ENCODE results near the gene TMEM131.
"Not testable (repeated sequence)": the region's sequence is repeated elsewhere in the genome, so short reads cannot be mapped to it uniquely, and the experiment has no call there.

TMEM131 gene

DNA sequence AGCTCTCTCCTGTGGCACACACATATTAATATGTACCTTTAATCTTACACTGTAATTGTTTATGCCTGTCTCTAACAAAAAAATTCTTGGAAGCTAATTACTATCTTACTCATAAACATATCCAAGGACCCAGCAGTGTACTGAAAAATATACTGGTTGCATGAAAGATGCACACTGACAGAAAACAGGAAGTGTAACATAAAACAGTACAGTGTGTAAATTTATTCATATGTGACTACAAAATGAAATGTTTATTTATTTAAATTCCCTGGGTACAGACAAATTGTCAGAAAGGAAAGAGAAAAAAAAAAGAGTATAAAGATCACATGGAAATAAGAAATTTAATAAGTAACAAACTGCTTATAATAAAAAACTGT, 28.5 kb downstream of the TMEM131 start:
- peaks cover 4% of the 10 kb centered on the region for H3K4me1 ChIP-seq (ENCODE audit: control insufficient read depth, insufficient read depth, low read length)
- no peaks in the 10 kb centered on the region for H3K9me3 ChIP-seq (ENCODE audit: control insufficient read depth, insufficient read depth, low read depth, low read length)
- no peaks in the 10 kb centered on the region for H3K36me3 ChIP-seq (ENCODE audit: control insufficient read depth, insufficient read depth, low read length)

DNA sequence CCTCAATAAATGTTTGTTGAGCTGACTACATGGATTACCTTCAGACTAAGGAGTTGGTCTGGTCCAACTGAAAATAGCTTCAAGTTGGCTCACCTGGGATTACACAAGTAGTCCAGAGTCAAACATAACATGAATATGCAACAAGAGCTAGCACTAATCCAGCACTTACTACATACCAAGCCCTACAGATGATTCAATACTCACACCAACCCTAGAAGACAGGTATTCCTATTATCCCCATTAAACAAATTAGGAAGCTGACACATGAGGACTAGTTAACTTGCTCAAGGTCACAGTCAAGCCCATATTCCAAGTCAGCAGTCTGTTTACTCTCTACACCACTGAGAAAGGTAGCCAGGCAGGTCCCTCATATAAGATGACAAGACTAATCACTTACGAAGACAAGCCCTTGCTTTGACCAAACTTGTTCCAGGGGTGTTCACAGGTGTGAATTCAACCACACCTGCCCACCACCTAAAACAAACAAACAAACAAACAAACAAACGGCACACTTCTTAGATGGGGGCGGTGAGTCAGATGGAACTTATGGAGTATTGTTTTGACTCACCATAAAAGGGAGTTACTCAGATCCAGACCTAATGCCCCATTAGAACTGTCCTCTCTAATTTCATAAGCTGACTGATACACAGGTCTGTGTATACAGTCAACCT, 29.1 kb downstream of the TMEM131 start:
- Histone ChIP-seq H3K27ac (ENCODE audit: low read depth, low read length) (no peak overlapping the region), H3K36me3 (ENCODE audit: control insufficient read depth, insufficient read depth, low read length) (no peaks in the 10 kb centered on the region), H3K27me3 (ENCODE audit: control insufficient read depth, insufficient read depth, low read length) (no peaks in the 10 kb centered on the region), H3K9me3 (ENCODE audit: control insufficient read depth, insufficient read depth, low read depth, low read length) (no peaks in the 10 kb centered on the region), H3K9ac (ENCODE audit: low read length) (no peak overlapping the region), H3K4me1 (ENCODE audit: control insufficient read depth, insufficient read depth, low read length) (peaks cover 4% of the 10 kb centered on the region), H3K4me3 (ENCODE audit: low read depth, low read length) (no peak overlapping the region)

More for the DNA sequence above, 28.5 kb downstream of the TMEM131 start:
- Histone ChIP-seq H3K27ac (ENCODE audit: low read depth, low read length) (no peak overlapping the region), H3K9ac (ENCODE audit: low read length) (no peak overlapping the region), H3K4me3 (ENCODE audit: low read depth, low read length) (no peak overlapping the region), H3K27me3 (ENCODE audit: control insufficient read depth, insufficient read depth, low read length) (no peaks in the 10 kb centered on the region)

DNA sequence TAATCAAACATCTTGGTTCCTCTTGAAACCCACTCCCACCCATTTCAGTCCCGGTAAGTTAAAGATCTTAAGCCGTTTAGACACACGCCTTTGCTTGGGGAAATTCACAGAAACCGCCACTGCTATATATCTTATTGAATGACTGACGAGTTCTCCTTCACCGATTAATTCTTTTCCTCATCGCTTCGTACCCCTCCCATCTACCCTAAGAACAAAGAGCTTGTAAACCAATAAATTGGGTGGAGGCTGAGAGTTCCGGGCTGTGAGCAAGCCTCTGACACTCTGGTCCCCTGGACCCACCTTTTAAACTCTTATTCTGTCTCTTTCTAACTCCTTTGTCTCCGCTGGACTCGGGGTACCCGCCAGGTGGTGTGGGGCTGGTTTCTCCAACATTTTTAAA, 30.6 kb downstream of the TMEM131 start:
- peaks cover 4% of the 10 kb centered on the region for H3K4me1 ChIP-seq (ENCODE audit: control insufficient read depth, insufficient read depth, low read length)
- H3K27ac ChIP-seq (ENCODE audit: low read depth, low read length), result no peak overlapping the region
- H3K9ac ChIP-seq (ENCODE audit: low read length), result no peak overlapping the region
- H3K27me3 ChIP-seq (ENCODE audit: control insufficient read depth, insufficient read depth, low read length), result no peaks in the 10 kb centered on the region
- H3K9me3 ChIP-seq (ENCODE audit: control insufficient read depth, insufficient read depth, low read depth, low read length), result no peaks in the 10 kb centered on the region
- no peak overlapping the region for H3K4me3 ChIP-seq (ENCODE audit: low read depth, low read length)
- no peaks in the 10 kb centered on the region for H3K36me3 ChIP-seq (ENCODE audit: control insufficient read depth, insufficient read depth, low read length)

DNA sequence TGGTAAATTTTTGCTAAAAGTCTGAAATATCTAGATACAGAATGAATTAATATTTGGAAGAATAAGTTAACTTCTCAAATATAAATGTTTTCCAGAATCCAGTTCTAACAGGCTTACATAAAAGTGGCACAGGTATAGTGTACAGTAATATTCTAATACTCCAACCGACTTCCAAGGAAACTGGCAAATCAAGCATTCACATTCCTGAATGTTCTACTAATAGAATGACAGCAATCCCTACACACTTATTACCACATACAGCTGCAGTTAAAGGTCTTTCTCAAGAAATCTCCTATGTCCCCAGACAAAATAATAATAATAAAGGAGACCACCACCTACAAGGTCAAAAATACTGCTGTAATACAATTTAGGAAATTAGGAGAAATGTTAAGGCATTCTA, 31.9 kb downstream of the TMEM131 start:
- Histone ChIP-seq H3K9me3 (ENCODE audit: control insufficient read depth, insufficient read depth, low read depth, low read length) (no peaks in the 10 kb centered on the region), H3K27ac (ENCODE audit: low read depth, low read length) (no peak overlapping the region), H3K4me1 (ENCODE audit: control insufficient read depth, insufficient read depth, low read length) (peaks cover 4% of the 10 kb centered on the region), H3K4me3 (ENCODE audit: low read depth, low read length) (no peak overlapping the region), H3K36me3 (ENCODE audit: control insufficient read depth, insufficient read depth, low read length) (no peaks in the 10 kb centered on the region), H3K27me3 (ENCODE audit: control insufficient read depth, insufficient read depth, low read length) (no peaks in the 10 kb centered on the region), H3K9ac (ENCODE audit: low read length) (no peak overlapping the region)

DNA sequence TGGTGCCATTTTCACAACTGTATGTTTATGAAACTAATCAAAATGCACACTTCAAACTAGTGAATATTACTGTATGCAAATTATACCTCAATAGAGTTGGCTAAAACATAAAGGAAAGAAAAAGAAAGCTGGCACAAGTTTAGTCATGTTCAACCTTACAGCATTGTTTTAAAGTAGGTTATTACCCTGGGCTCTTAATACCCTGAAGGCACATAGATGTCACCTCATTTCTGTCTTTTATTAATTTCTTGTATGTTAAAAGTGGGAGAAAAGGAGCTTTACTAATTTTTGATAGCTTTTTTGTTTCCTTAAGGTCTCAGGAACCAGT, 32.7 kb downstream of the TMEM131 start:
- no peak overlapping the region for H3K9ac ChIP-seq (ENCODE audit: low read length)
- no peak overlapping the region for H3K4me3 ChIP-seq (ENCODE audit: low read depth, low read length)
- H3K4me1 ChIP-seq (ENCODE audit: control insufficient read depth, insufficient read depth, low read length), result peaks cover 5% of the 10 kb centered on the region
- no peak overlapping the region for H3K27ac ChIP-seq (ENCODE audit: low read depth, low read length)
- no peaks in the 10 kb centered on the region for H3K9me3 ChIP-seq (ENCODE audit: control insufficient read depth, insufficient read depth, low read depth, low read length)
- H3K36me3 ChIP-seq (ENCODE audit: control insufficient read depth, insufficient read depth, low read length), result no peaks in the 10 kb centered on the region
- no peaks in the 10 kb centered on the region for H3K27me3 ChIP-seq (ENCODE audit: control insufficient read depth, insufficient read depth, low read length)

DNA sequence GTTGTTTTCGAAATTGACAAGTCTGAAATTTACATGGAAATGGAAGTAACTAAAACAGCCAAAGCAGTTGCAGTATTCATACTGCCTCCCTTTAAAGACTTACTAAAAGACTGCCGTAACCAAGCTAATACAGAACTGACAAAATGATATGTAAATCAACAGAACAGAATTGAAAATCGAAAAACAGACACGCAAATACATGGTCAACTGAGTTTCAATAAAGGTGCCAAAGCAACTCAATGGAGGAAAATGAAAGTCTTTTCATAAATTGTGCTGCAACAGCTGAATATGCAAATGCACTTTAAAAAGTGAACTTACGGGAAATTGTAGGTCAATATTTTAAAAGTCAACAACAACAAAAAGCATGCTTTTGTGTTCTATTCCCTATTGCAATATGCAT, 34.2 kb downstream of the TMEM131 start:
- Histone ChIP-seq H3K9ac (ENCODE audit: low read length) (no peak overlapping the region), H3K36me3 (ENCODE audit: control insufficient read depth, insufficient read depth, low read length) (no peaks in the 10 kb centered on the region), H3K9me3 (ENCODE audit: control insufficient read depth, insufficient read depth, low read depth, low read length) (no peaks in the 10 kb centered on the region), H3K4me1 (ENCODE audit: control insufficient read depth, insufficient read depth, low read length) (peaks cover 8% of the 10 kb centered on the region), H3K27me3 (ENCODE audit: control insufficient read depth, insufficient read depth, low read length) (no peaks in the 10 kb centered on the region), H3K27ac (ENCODE audit: low read depth, low read length) (no peak overlapping the region), H3K4me3 (ENCODE audit: low read depth, low read length) (no peak overlapping the region)

DNA sequence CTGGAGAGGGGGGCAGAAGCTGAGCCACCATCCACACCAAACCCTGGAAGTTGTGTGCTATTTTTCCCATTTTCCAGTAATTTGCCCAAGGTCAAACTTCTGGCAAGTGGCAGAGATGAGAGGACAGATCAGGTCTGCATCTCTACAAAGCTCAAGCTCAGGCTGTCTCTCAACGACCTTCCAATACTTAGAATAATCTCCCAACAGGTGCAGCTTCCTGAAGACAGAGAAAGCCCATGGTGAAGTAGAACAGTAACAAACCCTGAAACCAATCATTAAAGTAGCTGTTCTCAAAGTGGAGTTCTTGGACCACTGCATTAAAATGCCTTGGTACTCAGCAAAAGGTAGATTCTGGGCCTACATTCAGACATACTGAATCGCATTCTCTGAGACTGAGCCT, 37.6 kb downstream of the TMEM131 start:
- no peaks in the 10 kb centered on the region for H3K36me3 ChIP-seq (ENCODE audit: control insufficient read depth, insufficient read depth, low read length)
- no peak overlapping the region for H3K27ac ChIP-seq (ENCODE audit: low read depth, low read length)
- H3K9ac ChIP-seq (ENCODE audit: low read length), result no peak overlapping the region
- no peaks in the 10 kb centered on the region for H3K9me3 ChIP-seq (ENCODE audit: control insufficient read depth, insufficient read depth, low read depth, low read length)
- H3K27me3 ChIP-seq (ENCODE audit: control insufficient read depth, insufficient read depth, low read length), result no peaks in the 10 kb centered on the region
- peaks cover 5% of the 10 kb centered on the region; the same call in 1 of the 2 replicates for H3K4me1 ChIP-seq (ENCODE audit: control insufficient read depth, insufficient read depth, low read length)
- H3K4me3 ChIP-seq (ENCODE audit: low read depth, low read length), result no peak overlapping the region

DNA sequence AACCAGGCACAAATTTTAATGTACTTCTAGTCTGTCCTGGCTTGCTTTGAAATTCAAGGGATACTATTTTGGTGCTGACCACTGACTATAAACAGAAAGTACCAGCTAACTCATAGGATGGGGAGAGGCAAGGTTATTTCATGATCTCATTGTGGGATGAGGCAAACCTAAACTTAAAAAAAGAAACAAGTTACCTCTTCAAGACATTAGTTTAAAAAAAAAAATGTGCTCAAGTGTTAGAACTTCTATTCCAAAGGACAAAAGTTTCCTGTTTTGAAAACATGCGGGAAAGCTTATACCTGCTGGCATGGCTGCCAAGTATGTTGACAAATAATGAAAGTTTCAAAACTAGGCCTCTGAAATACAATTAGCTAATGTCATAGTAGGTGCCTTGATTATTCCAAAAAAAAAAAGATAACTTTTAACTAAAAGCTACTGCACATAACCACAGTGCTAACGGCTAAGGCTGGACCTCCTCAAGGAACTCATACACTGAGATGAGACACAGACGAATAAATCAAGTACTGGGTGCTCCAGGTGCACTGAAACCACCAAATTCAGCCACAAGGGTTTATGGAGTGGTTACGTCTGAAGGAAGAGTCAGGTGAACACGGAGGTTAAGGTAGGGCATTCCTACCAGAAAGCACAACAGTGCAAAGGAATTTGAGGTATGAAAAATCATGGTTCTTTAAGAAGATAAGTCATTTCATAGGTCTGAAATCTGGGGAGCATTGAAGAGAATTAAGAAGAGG, 38.1 kb downstream of the TMEM131 start:
- no peak overlapping the region for H3K9ac ChIP-seq (ENCODE audit: low read length)
- no peaks in the 10 kb centered on the region for H3K9me3 ChIP-seq (ENCODE audit: control insufficient read depth, insufficient read depth, low read depth, low read length)
- no peak overlapping the region for H3K27ac ChIP-seq (ENCODE audit: low read depth, low read length)
- H3K4me1 ChIP-seq (ENCODE audit: control insufficient read depth, insufficient read depth, low read length), result peaks cover 5% of the 10 kb centered on the region; the same call in 1 of the 2 replicates
- no peaks in the 10 kb centered on the region for H3K27me3 ChIP-seq (ENCODE audit: control insufficient read depth, insufficient read depth, low read length)
- H3K36me3 ChIP-seq (ENCODE audit: control insufficient read depth, insufficient read depth, low read length), result no peaks in the 10 kb centered on the region
- no peak overlapping the region for H3K4me3 ChIP-seq (ENCODE audit: low read depth, low read length)

DNA sequence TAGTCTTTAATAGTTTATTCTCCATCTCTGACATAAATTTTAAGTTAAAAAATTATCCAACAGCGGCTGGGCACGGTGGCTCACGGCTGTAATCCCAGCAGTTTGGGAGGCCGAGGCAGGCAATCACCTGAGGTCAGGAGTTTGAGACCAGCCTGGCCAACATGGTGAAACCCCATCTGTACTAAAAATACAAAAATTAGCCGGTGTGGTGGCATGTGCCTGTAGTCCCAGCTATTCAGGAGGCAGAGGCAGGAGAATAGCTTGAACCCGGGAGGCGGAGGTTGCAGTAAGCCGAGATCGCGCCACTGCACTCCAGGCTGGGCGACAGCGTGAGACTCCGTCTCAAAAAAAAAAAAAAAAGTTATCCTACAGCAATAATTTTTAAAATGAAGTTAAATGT, 39.0 kb downstream of the TMEM131 start:
- not testable (repeated sequence) for H3K9me3 ChIP-seq (ENCODE audit: control insufficient read depth, insufficient read depth, low read depth, low read length); H3K27ac ChIP-seq (ENCODE audit: low read depth, low read length); H3K9ac ChIP-seq (ENCODE audit: low read length); H3K4me3 ChIP-seq (ENCODE audit: low read depth, low read length); H3K4me1 ChIP-seq (ENCODE audit: control insufficient read depth, insufficient read depth, low read length); H3K36me3 ChIP-seq (ENCODE audit: control insufficient read depth, insufficient read depth, low read length); H3K27me3 ChIP-seq (ENCODE audit: control insufficient read depth, insufficient read depth, low read length)

DNA sequence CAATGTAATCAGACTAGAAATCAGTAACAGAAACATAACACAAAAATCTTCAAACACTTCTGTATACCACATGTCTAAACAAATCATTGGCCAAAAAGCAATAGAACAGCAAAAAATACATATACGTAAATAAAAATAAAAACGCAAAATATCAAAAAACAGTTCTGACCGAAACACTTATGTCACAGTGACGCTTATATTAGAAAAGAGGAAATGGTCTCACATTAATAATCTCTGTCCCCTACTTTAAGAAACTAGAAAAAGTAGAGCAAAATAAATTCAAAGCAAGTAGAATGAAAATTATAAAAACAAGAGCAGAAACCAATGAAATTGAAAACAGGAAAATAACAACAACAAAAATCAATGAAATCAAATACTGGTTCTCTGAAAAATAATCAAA, 41.9 kb downstream of the TMEM131 start:
- H3K9me3 ChIP-seq (ENCODE audit: control insufficient read depth, insufficient read depth, low read depth, low read length), result no peaks in the 10 kb centered on the region; the same call in 1 of the 2 replicates
- no peak overlapping the region for H3K9ac ChIP-seq (ENCODE audit: low read length)
- no peaks in the 10 kb centered on the region for H3K27me3 ChIP-seq (ENCODE audit: control insufficient read depth, insufficient read depth, low read length)
- H3K36me3 ChIP-seq (ENCODE audit: control insufficient read depth, insufficient read depth, low read length), result no peaks in the 10 kb centered on the region; the same call in 1 of the 2 replicates
- peaks cover 9% of the 10 kb centered on the region; the same call in 1 of the 2 replicates for H3K4me1 ChIP-seq (ENCODE audit: control insufficient read depth, insufficient read depth, low read length)
- H3K4me3 ChIP-seq (ENCODE audit: low read depth, low read length), result no peak overlapping the region
- no peak overlapping the region for H3K27ac ChIP-seq (ENCODE audit: low read depth, low read length)

DNA sequence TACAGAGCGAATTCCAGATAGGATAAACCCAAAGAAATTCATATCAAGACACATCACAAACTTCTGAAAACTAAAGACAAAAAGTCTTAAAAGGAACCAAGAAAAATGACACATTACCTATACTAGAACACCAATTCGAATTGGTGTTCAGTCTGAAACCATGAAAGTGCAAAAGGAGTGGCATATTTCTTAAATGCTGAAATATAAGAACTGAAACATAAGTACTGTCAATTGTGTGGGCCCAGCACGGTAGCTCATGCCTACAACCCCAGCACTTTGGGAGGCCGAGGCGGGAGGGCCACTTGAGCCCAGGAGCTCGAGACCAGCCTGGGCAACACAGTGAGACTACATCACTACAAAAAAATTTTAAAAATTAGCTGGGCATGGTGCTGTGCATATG, 43.4 kb downstream of the TMEM131 start:
- Histone ChIP-seq H3K36me3 (ENCODE audit: control insufficient read depth, insufficient read depth, low read length) (no peaks in the 10 kb centered on the region; the same call in 1 of the 2 replicates), H3K4me1 (ENCODE audit: control insufficient read depth, insufficient read depth, low read length) (peaks cover 3% of the 10 kb centered on the region; the same call in 1 of the 2 replicates)

More for the DNA sequence above, 43.4 kb downstream of the TMEM131 start:
- Histone ChIP-seq H3K9me3 (ENCODE audit: control insufficient read depth, insufficient read depth, low read depth, low read length) (no peaks in the 10 kb centered on the region; the same call in 1 of the 2 replicates), H3K9ac (ENCODE audit: low read length) (no peak overlapping the region), H3K27me3 (ENCODE audit: control insufficient read depth, insufficient read depth, low read length) (no peaks in the 10 kb centered on the region), H3K27ac (ENCODE audit: low read depth, low read length) (no peak overlapping the region), H3K4me3 (ENCODE audit: low read depth, low read length) (no peak overlapping the region)

All from HUES6 (cell line).